ENCODE results near the gene LRRC15. TPM values are rescaled to one million over a fixed set of nuclear protein-coding genes. Genes with fewer than 3 reads are reported as not detected.

The LRRC15 gene
- total RNA-seq, 3 donors from 2014 or later, result 0.22 to 1.8 (median 0.29) TPM

DNA sequence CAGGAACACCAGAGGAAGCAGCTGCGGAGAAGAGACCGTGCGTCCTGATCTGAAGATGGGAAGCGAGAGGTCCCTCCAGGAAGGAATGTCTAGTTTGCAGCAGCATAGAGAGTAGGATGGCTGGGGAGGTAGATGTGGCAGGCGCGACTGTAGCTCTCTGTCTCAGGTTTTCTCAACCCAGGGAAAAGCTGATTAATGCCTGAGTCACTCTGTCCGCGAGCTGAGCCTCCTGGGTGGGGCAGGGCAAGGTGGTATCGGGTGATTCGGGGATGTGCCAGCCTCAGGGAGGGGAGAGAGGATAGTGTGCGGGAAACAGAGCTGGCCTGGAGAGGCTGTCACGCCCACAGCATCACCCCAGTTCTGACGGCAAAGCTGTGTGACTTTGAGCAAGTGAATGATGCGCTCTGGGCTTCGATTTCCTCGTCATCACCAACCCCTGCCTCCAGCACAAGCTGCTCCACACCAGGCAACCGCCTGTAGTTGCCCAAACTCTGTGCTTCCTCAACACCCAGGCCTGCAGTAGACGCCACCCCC lies 46.8 kb downstream of the LRRC15 start:
- Histone ChIP-seq H3K9me3 (peaks cover 2% of the 10 kb centered on the region), H3K4me1 (ENCODE audit: low read depth) (peaks cover 7% of the 10 kb centered on the region), H3K4me3 (no peak overlapping the region), H3K36me3 (ENCODE audit: low read depth) (no peaks in the 10 kb centered on the region)
- TF ChIP-seq, protein P1, sequence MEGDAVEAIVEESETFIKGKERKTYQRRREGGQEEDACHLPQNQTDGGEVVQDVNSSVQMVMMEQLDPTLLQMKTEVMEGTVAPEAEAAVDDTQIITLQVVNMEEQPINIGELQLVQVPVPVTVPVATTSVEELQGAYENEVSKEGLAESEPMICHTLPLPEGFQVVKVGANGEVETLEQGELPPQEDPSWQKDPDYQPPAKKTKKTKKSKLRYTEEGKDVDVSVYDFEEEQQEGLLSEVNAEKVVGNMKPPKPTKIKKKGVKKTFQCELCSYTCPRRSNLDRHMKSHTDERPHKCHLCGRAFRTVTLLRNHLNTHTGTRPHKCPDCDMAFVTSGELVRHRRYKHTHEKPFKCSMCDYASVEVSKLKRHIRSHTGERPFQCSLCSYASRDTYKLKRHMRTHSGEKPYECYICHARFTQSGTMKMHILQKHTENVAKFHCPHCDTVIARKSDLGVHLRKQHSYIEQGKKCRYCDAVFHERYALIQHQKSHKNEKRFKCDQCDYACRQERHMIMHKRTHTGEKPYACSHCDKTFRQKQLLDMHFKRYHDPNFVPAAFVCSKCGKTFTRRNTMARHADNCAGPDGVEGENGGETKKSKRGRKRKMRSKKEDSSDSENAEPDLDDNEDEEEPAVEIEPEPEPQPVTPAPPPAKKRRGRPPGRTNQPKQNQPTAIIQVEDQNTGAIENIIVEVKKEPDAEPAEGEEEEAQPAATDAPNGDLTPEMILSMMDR (IDR thresholded peaks at IDR 0.05), result no peak
- intact Hi-C loops (cut with DNase I, micrococcal nuclease), result no loop called here
- DNase-seq, result no peak
- peak; percentile 49 for ATAC-seq

DNA sequence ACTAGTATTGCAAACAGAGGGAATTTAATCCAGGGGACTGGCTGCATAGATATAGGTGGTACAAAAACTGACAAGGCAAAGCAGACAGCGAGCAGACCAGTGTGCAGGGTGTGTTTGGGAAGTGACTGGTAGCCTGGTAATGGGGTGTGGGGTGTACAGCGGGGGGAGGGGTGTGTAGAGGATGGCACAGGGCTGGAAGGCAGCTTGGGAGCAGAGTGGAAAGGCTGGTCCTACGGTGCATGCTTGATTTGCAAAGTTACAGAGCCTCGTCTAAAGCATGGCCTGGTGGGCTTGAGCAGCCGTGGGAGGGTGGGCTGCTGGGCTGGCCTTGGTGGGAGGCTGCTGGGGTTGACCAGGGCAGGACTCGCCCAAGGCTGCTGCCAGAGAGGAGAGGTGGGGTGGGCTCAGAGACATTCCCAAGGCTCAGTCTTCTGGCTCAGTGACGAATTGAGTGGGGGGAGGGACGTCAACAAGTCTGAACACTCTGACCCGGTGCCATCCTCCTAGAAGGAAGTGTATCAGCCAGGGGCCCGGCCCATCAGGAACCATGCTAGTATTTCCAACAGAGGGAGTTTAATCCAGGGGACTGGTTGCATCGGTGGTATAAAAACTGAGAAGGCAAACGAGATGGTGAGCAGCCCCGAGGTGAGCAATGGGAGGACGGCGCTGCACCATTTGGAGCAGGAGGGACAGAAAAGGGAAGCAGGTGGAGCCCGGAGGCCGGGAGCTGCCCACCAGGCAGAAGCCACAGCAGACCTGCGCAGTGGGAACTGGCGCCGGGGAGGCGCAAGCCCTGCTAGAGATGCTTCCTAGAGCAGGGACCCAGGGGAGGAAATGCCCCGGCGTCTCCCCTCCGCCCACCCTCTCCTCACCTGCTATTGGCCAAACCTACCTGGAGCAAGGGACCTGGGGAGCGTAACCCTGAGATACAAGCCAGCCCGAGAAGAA lies 47.6 kb downstream of the LRRC15 start:
- H3K4me3 ChIP-seq, result no peak overlapping the region
- intact Hi-C loops (cut with DNase I, micrococcal nuclease), result no loop called here
- H3K36me3 ChIP-seq (ENCODE audit: low read depth), result no peaks in the 10 kb centered on the region
- H3K4me1 ChIP-seq (ENCODE audit: low read depth), result peaks cover 7% of the 10 kb centered on the region
- no peak for DNase-seq
- TF ChIP-seq, protein P1 (IDR thresholded peaks at IDR 0.05), result no peak
- peaks cover 2% of the 10 kb centered on the region for H3K9me3 ChIP-seq
- ATAC-seq, result no peak

DNA sequence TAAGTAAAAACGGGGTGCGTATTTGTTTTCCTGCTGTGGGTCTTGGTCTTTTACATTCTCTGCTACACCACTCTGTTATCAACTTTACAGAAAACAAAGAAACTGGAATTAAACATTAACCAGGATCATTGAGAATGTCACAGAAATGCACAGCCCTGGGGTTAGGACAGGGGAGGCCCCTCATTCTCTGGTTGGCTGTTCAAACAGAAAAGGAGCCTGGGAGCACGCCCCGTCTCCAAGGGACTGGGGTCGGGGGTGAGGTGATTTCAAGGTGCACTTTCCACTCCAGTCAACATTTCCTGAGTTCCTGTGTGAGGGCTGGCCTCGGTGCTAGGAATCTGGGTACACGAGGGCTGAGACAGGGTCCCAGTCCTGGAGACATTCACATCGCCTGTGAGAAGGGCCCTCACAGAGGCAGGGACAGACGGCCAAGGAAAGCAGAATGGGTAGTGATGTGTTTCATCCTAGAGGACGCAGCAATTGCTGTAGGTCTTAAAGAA lies 48.7 kb downstream of the LRRC15 start:
- no peak for ATAC-seq
- Histone ChIP-seq H3K4me1 (ENCODE audit: low read depth) (peaks cover 8% of the 10 kb centered on the region), H3K4me3 (no peak overlapping the region), H3K9me3 (peaks cover 2% of the 10 kb centered on the region), H3K36me3 (ENCODE audit: low read depth) (no peaks in the 10 kb centered on the region)
- TF ChIP-seq, protein P1 (IDR thresholded peaks at IDR 0.05), result no peak
- intact Hi-C loops (cut with DNase I, micrococcal nuclease), result no loop called here
- DNase-seq, result no peak

DNA sequence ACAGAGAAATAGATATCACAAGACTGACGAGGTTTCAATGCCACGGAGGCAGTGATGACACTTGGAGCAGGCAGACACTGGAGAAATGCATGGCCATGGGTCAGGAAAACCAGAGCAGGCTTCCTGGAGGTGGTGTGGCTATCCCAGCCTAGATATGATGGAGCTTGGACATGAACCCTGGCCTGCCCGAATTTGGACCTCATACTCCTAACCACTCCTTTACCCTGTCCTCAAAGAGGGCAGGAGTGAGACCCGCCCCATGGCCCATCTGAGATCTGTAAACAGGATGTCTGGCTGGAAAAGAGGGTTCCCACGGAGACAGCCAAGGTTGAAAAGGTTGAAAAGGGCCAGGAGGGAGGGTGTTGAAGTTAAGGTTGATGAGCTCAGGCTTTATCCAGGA lies 49.4 kb downstream of the LRRC15 start:
- TF ChIP-seq, protein P1 (IDR thresholded peaks at IDR 0.05), result no peak
- Histone ChIP-seq H3K9me3 (peaks cover 2% of the 10 kb centered on the region), H3K36me3 (ENCODE audit: low read depth) (no peaks in the 10 kb centered on the region), H3K4me3 (no peak overlapping the region), H3K4me1 (ENCODE audit: low read depth) (peaks cover 13% of the 10 kb centered on the region)
- intact Hi-C loops (cut with DNase I, micrococcal nuclease), result no loop called here
- no peak for ATAC-seq
- DNase-seq, result no peak

DNA sequence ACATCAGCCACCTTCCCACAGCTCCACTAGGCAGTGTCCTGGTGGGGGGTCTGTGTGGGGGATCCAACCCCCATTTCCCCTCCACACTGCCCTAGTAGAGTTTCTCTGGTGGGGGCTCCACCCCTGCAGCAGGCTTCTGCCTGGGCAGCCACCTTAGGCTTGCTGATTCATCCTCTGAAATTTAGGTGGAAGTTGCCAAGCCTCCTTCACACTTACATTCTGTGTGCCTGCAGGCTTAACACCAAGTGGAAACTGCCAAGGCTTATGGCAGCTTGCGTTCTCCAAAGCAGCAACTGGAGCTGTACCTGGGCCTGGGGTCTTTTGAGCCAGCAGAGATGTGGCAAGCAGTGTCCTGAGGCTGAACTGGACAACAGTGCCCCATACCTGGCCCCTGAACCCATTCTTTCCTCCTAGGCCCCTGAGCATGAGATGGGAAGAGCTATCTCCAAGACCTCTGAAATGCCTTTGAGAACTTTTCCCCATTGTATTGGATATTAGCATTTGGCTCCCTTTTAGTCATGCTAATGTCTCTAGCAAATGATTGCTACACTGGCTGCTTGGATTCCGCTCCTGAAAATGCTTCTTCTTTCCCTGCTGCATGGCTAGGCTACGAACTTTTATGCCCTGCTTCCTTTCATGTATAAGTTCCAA lies 50.9 kb downstream of the LRRC15 start:
- no peak for DNase-seq
- intact Hi-C loops (cut with DNase I, micrococcal nuclease), result loop anchor here (5.0 to 10.0 kb wide), 3 partner anchors 181 to 536 kb away; partner anchors contain the start of gene HES1 (in 1 of the 2)
- Histone ChIP-seq H3K36me3 (ENCODE audit: low read depth) (no peaks in the 10 kb centered on the region), H3K4me3 (no peak overlapping the region), H3K9me3 (peaks cover 2% of the 10 kb centered on the region), H3K4me1 (ENCODE audit: low read depth) (peaks cover 6% of the 10 kb centered on the region)
- no peak for ATAC-seq
- TF ChIP-seq, protein P1 (IDR thresholded peaks at IDR 0.05), result no peak
